IMR-90 (cell line): ENCODE measurements around the gene DISC1.

ENCODE experiments used
- CEBPB ChIP-seq: IDR thresholded peaks from 2 replicates; pipeline ENCODE4 v1.6.1; 2012; ENCODE audit warnings: low read depth, low read length, improper control_type of control experiment
- CTCF ChIP-seq: conservative IDR thresholded peaks from 2 replicates; pipeline ENCODE4 v1.5.1; 2012; ENCODE audit warnings: mild to moderate bottlenecking, low read depth, low read length, improper control_type of control experiment
- ELK1 ChIP-seq: fragments of 150-350 bp; IDR thresholded peaks from 2 replicates; pipeline ENCODE4 v1.6.1; 2016; ENCODE audit warnings: low read depth, mild to moderate bottlenecking, low read length, moderate library complexity, borderline replicate concordance
- FOS ChIP-seq: fragments of 150-350 bp; IDR thresholded peaks from 2 replicates; pipeline ENCODE4 v1.6.1; 2016; ENCODE audit warnings: low read depth, low read length
- MAZ ChIP-seq: IDR thresholded peaks from 2 replicates; pipeline ENCODE4 v1.6.1; 2012; ENCODE audit warnings: low read depth, mild to moderate bottlenecking, low read length, improper control_type of control experiment, moderate library complexity, borderline replicate concordance
- POLR2A ChIP-seq: IDR thresholded peaks from 2 replicates; pipeline ENCODE4 v1.6.1; 2012; ENCODE audit warnings: mild to moderate bottlenecking, low read depth, low read length
- RFX5 ChIP-seq: IDR thresholded peaks from 2 replicates; pipeline ENCODE4 v1.8.0; 2012; ENCODE audit warnings: low read depth, mild to moderate bottlenecking, low read length, moderate library complexity

- TF ChIP-seq CEBPB (no peak), CTCF (no peak), POLR2A (no peak), RFX5 (no peak), FOS (no peak), MAZ (no peak), ELK1 (no peak)
Measured at GRCh38 chr1:231981675-231982074, 355.1 kb downstream of the DISC1 start.
